ENCODE results near the gene ATAD5. TPM values are rescaled to one million over a fixed set of nuclear protein-coding genes. Genes with fewer than 3 reads are reported as not detected.

ATAD5 gene, protein sequence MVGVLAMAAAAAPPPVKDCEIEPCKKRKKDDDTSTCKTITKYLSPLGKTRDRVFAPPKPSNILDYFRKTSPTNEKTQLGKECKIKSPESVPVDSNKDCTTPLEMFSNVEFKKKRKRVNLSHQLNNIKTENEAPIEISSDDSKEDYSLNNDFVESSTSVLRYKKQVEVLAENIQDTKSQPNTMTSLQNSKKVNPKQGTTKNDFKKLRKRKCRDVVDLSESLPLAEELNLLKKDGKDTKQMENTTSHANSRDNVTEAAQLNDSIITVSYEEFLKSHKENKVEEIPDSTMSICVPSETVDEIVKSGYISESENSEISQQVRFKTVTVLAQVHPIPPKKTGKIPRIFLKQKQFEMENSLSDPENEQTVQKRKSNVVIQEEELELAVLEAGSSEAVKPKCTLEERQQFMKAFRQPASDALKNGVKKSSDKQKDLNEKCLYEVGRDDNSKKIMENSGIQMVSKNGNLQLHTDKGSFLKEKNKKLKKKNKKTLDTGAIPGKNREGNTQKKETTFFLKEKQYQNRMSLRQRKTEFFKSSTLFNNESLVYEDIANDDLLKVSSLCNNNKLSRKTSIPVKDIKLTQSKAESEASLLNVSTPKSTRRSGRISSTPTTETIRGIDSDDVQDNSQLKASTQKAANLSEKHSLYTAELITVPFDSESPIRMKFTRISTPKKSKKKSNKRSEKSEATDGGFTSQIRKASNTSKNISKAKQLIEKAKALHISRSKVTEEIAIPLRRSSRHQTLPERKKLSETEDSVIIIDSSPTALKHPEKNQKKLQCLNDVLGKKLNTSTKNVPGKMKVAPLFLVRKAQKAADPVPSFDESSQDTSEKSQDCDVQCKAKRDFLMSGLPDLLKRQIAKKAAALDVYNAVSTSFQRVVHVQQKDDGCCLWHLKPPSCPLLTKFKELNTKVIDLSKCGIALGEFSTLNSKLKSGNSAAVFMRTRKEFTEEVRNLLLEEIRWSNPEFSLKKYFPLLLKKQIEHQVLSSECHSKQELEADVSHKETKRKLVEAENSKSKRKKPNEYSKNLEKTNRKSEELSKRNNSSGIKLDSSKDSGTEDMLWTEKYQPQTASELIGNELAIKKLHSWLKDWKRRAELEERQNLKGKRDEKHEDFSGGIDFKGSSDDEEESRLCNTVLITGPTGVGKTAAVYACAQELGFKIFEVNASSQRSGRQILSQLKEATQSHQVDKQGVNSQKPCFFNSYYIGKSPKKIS (N-terminal part only)
- 10 to 100 TPM in 1 of 2 donors, 1 to 10 TPM in 1; 3.7 to 10.1 TPM for total RNA-seq

DNA sequence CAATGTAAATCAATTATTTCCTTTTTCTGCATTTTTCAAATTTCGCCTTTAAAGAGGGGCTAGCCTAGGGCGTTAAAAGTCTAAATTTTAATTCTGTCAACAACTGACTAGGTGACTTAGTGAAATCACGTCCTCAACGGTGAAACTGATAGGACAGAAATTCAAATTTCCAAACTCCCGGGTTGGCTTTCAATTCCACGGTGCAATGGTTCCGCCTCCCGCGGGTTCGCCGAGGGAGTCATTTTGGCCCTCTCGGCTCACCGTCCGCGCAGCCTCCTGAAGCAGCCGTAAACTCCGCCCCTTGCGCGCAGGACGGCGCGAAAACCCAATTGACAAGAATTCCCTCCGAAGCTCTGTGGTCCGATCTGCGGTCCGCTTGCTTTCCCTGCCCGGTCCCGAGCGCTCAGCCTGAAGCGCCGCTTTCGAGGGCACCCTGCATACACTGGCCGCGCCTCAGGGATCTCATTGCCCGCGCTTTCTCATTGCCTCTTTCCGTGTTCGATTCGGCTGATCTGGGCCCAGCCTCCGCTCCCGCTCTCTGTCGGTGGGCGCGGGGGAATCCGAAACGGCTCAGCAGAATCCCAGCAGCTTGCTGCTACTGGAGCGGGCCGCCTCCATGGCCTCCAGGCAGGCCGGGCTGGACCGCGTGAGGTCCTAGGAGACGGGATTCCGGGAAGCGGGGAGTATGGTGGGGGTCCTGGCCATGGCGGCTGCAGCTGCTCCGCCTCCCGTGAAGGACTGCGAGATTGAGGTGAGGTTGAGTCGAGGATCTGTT lies at the start of gene ATAD5:
Gene ATAD5, plus strand, starts transcription at position 304 of the 775 bp plus-strand sequence. Its CDS starts 382 bp downstream, at position 686.
- Histone ChIP-seq H3K9me3 (no peaks in the 10 kb centered on the region), H3K27me3 (no peaks in the 10 kb centered on the region), H3K36me3 (no peaks in the 10 kb centered on the region), H3K4me1 (peaks cover 3% of the 10 kb centered on the region), H3K27ac (no peak within 1 kb of the TSS), H3K4me3 (peak within 1 kb of the TSS; percentile 75), H3K9ac (ENCODE audit: low read depth in 2 of 2, low read length in 2 of 2) (peak within 1 kb of the TSS; percentile 65 to 92)
- DNase-seq = peak; percentile 94
- TF ChIP-seq, protein P1, sequence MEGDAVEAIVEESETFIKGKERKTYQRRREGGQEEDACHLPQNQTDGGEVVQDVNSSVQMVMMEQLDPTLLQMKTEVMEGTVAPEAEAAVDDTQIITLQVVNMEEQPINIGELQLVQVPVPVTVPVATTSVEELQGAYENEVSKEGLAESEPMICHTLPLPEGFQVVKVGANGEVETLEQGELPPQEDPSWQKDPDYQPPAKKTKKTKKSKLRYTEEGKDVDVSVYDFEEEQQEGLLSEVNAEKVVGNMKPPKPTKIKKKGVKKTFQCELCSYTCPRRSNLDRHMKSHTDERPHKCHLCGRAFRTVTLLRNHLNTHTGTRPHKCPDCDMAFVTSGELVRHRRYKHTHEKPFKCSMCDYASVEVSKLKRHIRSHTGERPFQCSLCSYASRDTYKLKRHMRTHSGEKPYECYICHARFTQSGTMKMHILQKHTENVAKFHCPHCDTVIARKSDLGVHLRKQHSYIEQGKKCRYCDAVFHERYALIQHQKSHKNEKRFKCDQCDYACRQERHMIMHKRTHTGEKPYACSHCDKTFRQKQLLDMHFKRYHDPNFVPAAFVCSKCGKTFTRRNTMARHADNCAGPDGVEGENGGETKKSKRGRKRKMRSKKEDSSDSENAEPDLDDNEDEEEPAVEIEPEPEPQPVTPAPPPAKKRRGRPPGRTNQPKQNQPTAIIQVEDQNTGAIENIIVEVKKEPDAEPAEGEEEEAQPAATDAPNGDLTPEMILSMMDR (IDR thresholded peaks at IDR 0.05) = no peak
- intact Hi-C loops (cut with DNase I) = no loop called here

DNA sequence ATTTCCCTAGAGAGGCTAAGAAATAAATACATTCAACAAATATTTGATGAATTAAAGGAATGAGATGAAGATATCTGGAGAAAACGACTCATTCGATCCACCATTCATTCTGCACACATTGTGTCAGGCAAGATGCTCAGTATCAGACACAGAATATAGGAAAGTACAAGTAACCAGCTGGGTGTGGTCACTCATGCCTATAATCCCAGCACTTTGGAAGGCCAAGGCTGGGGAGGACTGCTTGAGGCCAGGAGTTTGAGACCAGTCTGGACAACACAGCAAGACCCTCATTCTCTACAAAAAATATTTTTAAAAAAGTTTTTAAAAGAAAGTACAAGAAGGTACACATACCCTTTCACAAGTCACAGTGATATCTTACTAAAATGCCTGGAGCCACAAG lies 49.6 kb upstream of the ATAD5 start:
- Histone ChIP-seq H3K9me3 (no peaks in the 10 kb centered on the region), H3K36me3 (peaks cover 15% of the 10 kb centered on the region), H3K4me3 (no peak overlapping the region), H3K9ac (ENCODE audit: low read depth in 2 of 2, low read length in 2 of 2) (no peak overlapping the region), H3K27me3 (no peaks in the 10 kb centered on the region), H3K27ac (no peak overlapping the region), H3K4me1 (no peaks in the 10 kb centered on the region)
- intact Hi-C loops (cut with DNase I) = no loop called here
- TF ChIP-seq, protein P1 (IDR thresholded peaks at IDR 0.05) = no peak
- no peak for DNase-seq

DNA sequence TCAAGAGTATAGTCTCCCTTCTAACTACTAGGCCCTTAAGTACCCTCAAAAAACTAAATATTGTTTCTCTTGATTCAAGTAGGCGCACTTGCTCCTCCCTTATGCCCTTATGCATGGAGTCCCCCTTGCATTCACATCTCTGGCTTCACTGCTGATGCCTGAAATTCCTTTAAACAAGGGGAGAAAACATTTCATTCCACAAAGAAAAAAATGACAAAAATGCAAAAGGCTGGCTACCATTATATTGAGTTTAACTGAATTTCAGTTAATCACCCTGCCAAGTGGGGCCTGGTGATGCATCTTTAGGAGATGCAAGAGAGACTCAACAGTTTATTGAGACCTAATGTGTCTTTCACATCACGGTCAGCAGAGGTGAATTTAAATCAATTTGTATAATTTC lies 42.8 kb upstream of the ATAD5 start:
- H3K27me3 ChIP-seq = no peaks in the 10 kb centered on the region
- H3K36me3 ChIP-seq = peaks cover 8% of the 10 kb centered on the region
- H3K9me3 ChIP-seq = no peaks in the 10 kb centered on the region
- no peak overlapping the region for H3K27ac ChIP-seq
- DNase-seq = no peak
- TF ChIP-seq, protein P1 (IDR thresholded peaks at IDR 0.05) = no peak
- H3K4me3 ChIP-seq = no peak overlapping the region
- no peaks in the 10 kb centered on the region for H3K4me1 ChIP-seq
- no peak overlapping the region for H3K9ac ChIP-seq (ENCODE audit: low read depth in 2 of 2, low read length in 2 of 2)
- intact Hi-C loops (cut with DNase I) = no loop called here

DNA sequence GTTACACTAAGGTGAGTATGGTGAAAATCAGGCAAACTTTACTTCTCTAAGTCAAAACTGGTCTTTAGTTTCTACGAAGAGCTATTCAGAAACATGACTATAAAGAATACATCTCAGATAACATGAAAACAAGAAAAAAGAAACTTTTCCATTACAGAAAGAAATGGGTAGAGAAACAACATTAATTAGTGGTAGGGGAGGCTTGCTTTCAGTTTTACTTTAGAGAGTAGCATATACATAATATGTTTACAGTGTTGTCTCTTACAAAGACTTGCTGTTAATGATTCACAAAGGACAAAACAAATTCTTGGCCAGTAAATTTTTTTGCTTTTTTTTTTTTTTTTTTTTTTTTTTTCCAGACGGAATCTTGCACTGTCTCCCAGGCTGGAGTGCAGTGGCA lies 41.5 kb upstream of the ATAD5 start:
- no peak for DNase-seq
- Histone ChIP-seq H3K36me3 (peaks cover 8% of the 10 kb centered on the region), H3K27ac (no peak overlapping the region), H3K27me3 (no peaks in the 10 kb centered on the region), H3K9ac (ENCODE audit: low read depth in 2 of 2, low read length in 2 of 2) (no peak overlapping the region), H3K4me1 (no peaks in the 10 kb centered on the region), H3K9me3 (no peaks in the 10 kb centered on the region), H3K4me3 (no peak overlapping the region)
- intact Hi-C loops (cut with DNase I) = no loop called here
- TF ChIP-seq, protein P1 (IDR thresholded peaks at IDR 0.05) = no peak
